HG02678 (cell line): ENCODE data around the gene TNRC6C.
"Not testable (repeated sequence)": the region's sequence is repeated elsewhere in the genome, so short reads cannot be mapped to it uniquely, and the experiment has no call there.

ENCODE experiments used
- ATAC-seq: cut with Tn5 transposase; IDR thresholded peaks from one replicate; pipeline ENCODE4 v1.9.1; 2021; ENCODE audit warnings: mild to moderate bottlenecking, moderate library complexity; ENCODE audit not compliant: unreplicated experiment

The TNRC6C gene

DNA sequence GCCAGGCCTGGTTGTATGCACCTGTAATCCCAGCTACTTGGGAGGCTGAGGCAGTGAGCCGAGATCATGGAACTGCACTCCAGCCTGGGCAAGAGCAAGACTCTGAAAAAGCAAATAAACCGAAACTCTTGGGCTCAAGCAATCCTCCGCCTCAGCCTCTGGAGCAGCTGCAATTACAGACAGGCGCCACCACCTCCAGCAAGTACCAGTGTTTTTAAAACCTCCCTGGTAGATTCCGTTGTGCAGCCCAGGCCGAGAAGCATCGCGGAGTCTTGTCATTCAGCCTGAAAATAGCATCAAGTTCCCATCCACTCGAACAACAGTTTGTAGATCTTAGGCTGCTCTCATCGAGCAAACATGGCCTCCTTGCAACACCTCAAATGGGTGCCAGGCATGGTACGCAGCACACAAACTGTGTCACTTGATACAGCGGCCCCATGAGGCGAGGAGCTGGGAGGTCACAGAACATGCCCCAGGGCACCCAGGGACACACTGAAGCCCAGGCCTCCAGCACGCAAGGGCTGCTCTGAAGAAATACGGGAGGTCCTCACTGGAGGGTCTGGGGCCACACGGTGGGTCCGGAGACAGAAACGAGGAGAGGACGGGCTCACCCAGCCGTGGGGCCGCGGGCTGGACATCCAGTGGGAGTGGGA is 152.0 kb downstream of the TNRC6C start:
- no peak for ATAC-seq

DNA sequence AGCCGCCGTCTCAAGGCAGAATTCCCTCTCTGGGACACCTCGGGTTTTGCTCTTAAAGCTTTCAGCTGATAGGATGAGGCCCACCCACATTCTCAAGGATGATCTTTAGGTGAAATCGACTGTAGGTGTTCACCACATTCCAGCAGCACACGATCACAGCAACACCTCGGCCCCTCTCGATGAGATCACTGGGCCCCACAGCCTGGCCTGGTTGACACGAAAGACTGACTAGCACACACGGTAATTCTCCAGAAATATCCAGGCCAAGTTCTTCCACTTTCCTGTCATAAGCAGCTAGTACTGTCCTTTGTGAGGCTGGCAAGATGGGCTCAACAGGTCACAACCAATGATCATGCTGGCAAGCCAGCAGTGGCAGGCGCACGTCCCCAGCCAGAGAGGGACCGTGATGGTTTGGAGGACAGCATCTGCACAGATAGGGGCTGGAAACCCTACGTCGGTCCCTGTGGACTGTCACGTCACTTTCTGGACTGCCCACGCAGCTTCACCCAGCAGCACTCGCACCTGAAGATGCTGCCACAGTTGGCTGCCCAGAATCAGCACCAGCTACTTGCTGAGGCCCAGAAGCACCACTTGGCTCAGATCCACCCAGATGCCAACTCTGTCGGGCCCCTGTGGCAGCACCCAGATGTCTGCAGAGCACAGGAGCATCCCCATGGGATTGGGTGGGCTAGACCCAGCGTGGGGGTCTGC is 152.7 kb downstream of the TNRC6C start:
- no peak for ATAC-seq

DNA sequence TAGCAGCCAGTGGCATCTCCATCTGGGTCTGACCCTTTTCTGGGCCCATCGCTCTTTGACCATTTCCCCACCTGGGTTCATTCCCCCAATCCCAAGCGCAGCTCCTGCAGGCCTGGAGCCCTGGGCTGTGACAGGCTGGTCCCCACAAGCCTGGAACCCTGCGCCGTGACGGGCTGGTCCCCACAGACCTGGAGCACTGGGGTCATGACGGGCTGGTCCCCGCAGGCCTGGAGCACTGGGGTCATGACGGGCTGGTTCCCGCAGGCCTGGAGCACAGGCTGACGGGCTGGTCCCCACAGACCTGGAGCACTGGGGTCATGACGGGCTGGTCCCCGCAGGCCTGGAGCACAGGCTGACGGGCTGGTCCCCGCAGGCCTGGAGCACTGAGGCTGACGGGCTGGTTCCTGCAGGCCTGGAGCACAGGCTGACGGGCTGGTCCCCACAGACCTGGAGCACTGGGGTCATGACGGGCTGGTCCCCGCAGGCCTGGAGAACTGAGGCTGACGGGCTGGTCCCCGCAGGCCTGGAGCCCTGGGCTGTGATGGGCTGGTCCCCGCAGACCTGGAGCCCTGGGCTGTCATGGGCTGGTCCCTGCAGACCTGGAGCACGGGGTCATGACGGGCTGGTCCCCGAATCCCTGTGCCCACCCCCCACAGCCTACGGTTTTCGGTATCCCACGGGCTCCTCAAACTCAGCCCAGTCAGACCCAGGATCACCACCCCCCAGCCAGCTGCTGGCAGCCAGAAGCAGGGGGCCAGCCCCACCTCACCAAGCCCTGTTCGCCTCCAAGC is 153.4 kb downstream of the TNRC6C start:
- ATAC-seq: no peak

DNA sequence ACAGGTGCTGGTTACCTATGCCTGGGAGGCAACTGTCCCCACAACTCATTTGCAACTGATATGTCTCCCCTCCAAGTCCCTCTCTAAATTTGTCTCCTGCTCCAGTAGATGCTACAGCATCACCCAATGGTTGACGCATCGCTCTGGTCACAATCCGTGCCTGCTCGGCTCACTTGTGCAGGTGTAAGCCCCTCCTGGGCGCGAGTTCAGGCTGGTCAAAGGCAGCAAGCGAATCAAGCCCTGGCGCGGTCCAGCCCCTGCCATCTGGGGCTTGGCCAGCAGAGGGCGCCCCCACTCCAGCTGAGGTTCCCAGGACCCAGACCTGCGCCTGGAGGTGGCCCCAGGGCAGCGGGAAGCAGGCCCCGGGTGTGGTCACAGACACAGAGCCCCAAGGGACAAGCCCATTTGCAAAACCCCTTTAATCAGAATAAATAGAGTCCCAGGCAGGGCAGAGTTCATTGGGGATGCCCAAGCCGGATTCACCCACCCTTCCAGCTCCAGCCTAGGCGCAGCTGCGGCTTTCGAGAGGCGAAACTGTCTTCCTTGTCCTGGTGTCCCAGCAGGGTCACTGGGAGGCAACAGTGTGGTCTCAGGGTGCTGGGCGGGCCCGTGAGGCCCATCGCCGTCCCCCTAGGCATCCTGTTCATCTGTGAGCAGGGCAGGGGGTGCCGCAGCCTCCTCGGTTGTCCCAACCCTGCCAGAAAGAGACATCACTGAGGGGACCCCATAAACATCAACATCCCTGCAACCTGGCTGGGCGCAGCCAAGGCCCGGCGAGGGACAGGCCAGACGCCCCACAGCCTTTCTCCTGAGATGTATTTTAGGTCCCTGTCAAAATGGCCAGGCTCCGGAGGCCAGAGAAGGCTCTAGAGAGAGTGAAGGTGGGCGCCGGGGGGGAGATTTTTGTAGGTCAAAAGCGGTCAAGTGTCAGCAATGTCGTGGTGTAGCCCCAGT is 154.3 kb downstream of the TNRC6C start:
- ATAC-seq: no peak

DNA sequence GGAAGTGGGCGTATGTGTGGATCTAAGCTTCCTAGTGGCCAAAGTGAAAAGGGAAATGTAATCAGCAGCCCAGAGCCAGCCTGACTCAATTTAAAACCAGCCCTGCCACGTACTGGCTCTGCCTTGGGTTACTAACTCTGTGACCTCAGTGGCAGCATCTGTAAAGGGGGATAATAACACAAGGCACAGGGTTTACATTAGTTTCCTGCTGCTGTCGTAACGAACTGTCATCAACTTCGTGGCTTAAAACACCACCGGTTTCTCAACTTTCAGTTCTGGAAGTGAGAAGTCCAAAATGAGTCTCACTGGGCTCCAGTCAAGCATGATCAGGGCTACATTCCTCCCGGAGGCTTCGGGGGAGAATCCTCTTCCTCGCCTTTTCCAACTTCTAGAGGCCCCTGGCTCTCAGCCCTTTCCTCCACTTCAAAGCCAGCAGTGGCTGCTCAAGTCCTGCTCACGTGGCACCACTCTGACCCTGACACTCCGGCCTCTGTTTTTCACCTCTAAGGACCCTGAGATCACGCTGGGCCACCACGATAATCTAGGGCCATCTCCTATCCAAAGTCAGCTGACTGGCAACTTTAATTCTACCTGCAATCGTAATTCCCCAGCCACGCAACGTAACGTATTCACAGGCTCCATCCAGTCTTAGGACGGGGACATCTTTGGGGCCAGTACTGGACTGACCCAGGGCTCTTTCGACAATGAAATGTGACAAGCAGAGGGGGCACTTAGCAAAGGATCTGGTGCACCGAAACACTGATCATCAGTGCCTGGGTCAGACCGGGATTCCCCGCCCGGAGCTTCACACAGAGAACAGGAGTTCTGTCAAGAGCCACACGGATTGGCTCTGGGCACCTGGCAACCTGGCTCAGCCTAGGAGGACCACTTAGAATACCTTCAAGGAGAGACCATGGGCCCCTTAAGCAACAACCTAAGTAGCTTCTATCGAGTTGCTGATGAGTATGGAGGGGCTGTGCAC is 155.6 kb downstream of the TNRC6C start:
- no peak for ATAC-seq

DNA sequence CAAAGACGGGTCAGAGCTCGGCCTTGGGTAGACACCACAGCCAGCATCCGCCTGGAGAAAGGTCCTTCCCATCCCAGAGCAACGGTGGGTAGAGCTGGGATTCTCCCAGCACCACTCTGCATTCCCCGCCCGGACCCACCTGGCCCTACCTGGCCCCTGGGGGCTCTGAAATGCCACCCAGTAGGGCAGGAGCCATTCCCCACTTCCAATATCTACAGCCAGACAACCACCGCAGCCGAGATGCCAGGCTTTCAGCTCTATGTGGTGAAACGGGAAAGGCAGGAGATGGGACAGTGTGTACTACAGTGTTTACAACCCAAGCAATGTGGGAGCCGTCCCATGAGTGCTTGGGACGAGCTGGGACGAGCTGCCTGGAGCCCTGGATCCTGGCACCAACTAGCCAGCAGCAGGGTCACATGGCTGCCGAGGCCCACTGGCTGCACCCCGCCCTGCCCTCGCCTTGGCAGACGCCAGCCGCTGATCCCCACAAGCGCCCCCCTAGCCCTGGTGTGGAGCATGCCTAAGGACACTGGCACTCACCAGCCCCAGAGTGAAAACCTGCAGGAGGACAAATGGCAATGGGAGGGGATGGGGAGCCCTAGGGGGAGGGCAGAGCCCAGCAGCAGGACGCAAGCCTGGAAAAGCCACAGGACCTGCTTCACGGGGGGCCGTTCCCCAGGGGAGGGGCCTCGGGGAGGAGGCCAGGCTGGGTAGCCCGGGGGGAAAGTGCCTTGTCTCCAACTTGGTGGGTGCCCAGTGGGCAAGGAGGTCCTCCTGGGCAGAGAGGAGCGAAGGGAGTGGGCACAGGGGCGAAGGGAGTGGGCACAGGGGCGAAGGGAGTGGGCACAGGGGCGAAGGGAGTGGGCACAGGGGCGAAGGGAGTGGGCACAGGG is 156.6 kb downstream of the TNRC6C start:
- no peak for ATAC-seq

DNA sequence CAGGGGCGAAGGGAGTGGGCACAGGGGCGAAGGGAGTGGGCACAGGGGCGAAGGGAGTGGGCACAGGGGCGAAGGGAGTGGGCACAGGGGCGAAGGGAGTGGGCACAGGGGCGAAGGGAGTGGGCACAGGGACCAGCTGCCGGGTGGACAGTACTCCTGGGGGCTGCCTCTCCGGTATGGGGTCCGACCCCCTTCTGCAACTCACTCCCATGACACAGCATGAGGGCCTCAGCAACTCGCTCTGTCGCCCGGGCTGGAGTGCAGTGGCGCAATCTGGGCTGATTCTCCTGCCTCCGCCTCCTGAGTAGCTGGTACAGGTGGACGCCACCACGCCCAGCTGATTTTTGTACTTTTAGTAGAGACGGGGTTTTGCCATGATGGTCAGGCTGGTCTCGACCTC is 157.3 kb downstream of the TNRC6C start:
- ATAC-seq: not testable (repeated sequence)

DNA sequence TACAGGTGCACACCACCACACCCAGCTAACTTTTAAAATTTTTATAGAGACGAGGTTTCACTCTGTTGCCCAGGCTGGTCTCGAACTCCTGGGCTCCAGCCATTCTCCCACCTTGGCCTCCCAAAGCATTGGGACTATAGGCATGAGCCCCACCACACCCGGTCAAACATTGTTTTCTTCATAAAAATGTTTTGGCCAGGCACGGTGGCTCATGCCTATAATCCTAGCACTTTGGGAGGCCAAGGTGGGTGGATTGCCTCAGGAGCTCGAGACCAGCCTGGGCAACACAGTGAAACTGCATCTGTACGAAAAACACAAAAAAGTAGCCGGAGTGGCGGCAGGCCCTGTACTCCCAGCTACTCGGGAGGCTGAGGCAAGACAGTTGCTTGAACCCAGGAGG is 157.9 kb downstream of the TNRC6C start:
- no peak for ATAC-seq

DNA sequence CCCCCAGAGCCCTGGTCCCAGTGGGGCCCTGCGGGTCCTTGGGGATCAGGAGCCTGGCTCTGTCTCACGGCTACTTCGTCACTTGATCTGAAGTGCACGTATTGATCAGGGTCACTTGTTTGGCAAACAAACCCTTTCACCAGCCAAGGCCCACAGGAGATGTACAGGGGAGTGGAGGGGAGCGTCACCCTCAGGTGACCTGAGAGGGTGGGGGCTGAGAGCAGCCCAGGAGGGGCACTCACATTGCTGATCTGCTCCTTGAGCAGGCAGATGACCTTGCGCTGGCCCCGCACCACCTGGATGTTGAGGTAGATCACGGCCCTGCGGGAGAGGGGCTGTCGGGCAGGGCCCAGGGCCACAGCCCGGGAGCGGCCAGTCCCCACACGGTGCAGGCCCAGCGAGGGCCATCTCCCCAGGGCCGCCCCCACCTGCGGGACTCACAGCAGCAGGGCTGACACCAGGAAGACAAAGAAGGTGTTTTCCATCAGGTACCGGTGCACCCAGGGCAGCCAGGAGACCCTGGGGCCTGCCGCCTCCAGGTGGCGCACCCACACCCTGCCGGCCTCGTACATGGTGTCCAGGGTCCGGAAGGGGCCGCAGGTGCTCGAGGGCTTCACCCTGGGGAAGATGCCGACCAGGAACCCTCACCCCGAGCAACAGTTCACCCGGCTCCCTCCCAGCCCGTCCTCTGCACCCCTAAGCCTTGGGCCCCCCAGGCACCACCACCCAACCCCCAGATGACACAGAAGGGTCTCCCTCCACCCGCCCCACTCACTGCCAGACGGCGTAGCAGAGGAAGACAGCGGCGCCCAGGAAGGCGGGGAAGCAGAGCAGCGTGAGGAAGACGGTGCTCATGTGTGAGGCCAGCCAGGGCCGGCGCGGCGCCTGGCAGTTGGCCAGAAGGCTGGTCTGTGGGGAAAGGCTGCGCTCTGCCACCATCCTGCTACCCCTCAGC is 158.8 kb downstream of the TNRC6C start:
- no peak for ATAC-seq

DNA sequence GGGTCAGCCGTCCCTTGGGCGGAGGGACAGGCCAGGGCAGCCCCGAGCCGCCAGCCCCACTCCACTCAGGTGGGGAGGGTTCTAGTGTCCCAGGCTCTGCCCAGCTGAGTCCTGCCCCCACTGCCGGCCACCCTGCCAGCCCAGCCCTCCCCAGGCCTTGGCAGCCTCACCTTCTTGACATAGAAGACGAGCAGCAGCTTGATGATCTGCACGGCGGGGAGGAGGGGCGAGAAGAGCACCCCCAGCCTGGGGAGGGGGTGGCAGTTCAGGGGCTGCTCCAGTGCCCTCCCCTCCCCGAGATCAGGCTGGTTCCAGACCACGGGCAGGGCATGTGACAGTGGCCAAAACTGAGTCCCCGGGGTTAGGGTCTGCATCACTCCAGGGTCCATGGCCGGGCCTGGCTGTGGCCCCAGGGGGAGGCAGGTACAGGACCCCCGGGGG is 160.3 kb downstream of the TNRC6C start:
- ATAC-seq: no peak

DNA sequence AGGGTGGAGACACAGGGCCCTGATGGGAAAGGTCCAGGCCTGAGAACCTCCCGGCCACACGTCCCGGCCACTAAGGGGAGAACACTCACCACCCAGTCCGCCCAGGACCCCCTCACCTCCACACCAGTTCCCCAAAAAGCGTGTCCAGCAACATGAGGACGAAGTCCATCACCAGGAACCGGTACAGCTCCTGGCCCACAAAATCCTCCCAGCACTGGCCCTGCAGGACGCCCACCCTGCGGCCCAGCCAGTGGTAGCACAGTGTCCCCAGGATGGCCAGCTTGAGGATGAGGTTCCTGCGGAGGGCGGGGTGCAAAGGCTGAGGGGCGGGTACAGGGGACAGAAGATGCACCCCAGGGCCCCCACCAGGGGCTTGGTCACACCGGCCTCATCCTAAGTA is 162.0 kb downstream of the TNRC6C start:
- ATAC-seq: no peak

DNA sequence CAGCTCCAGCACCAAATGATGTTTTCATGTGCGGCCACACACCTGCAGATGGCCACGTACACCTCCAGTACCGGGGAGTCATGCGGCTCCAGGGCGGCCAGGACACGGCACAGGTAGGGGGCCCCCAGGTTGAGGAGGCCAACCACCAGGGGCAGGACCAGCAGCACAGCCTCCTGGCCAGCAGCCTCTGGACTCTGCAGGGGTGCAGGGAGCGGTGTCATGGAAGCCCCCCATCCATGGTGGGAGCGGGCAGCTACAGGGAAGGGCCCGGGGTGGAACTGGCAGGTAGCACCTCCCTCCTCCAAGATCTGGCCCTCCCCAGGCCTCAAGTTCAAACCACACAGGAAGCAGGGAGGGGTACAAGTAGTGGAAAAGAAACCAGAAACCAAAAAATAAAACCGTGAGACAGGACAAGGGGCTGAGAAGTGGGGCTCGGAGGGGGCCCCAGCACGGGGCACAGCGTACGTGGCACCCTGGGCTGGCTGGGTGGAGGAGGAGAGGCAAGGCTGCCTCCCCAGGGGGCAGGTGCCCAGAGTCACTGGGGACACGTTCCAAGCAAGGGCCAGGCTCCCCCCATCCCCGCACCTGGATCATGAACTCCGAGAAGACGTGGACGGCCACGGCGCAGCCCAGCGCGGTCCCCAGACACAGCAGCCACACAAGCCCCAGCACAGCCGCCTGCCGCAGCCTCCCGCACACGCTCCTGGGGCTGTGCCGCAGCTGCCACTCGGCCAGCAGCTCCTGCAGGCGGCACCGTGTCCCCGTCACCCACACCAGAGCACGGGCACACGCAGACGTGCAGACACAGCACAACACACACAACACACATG is 162.7 kb downstream of the TNRC6C start:
- ATAC-seq: no peak

DNA sequence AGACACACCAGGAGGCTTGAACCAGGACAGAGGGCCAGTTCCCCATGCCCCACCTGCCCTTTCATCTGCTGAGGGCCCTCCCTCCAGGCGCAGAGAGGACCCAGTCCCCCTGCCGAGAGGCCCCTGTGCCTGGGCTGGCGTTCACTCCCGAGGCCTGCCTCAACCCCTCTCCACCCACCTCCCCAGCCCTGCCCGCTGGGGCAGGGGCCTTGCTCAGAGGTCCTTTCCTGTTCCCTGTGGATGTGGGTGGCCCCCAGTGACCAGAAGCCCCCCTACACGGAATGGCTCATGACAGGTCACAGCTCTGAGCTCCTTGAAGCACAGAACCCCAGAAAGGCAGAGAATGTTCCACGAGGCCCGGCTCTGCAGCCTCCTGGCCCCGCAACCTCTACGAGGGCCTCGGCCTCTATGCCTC is 163.3 kb downstream of the TNRC6C start:
- ATAC-seq: no peak

DNA sequence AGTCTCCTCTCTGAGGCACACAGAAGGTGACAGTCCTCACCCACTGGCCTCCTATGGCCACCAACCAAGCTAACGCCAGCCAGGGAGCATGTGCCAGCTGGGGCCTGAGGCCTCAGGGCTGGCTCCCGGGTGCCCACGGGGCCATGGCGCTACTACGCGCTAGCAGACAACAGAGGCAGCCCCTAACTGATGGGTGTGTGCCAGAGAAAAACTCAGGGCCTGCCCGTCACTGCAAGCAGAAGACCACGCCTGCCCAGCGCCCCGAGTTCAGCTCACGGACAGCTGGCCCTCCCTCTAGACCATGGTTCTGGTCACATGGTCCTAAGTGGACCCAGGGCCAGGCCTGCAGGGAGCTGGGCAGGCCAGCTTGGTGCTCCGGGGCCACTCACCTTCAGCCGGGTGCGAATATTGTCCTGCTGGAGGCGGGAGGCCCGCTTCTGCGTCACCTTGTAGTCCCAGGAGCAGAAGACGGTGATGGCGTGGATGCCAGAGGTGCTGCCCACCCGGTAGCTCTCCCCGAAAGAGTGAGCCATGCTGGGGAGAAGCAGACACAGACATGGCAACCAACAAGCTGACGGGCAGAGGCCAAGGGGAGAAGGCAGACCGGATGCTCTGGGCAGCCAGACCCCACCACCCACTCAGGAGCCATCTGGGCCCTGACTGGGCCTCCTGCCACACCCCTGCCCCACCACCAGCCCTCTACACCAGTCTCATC is 163.9 kb downstream of the TNRC6C start:
- no peak for ATAC-seq

DNA sequence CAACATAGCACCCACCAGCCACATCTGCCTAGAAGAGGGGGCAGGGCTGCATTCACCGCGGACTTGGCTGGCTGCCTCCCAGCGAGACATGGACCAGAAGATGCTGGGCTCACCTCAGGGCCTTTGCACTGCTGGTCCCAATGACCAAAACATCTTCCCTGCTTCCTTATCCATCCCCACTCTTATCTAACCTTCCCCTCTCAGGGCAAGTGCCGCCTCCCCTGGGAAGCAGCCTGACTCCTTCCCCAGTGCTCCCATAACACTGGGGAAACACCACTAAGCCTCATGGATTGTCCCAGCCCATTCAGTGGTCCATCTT is 164.4 kb downstream of the TNRC6C start:
- no peak for ATAC-seq

DNA sequence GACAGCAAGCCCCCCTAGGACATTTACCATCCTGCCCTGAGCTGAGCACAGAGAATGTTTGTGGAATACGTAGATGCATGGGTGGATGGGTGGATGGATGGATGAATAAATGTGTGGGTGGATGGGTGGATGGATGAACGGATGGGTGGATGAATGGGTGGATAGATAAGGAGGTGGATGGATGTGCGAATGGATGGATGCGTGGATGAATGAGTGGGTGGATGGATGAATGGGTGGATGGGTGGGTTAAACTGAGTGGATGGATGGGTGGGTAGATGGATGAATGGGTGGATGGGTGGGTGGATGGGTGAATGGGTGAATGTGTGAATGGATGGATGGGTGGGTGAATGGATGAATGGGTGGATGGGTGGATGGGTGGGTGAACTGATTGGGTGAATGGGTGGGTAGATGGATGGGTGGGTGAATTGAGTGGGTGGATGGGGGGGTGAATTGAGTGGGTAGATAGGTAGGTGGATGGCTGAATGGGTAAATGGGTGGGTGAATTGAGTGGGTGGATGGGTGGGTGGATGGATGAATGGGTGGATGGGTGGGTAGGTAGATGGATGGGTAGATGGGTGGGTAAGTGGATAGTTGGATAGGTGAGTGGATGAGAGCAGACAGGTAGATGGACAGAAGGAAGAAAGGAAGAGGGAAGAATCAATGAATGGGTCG is 164.9 kb downstream of the TNRC6C start:
- ATAC-seq: no peak
